ENCODE results near the gene CENPN. TPM values are rescaled to one million over a fixed set of nuclear protein-coding genes. Genes with fewer than 3 reads are reported as not detected.

The CENPN gene
- total and polyA plus RNA-seq, 2 of the 13 experiments (the other 11 are each of a cell fraction or from before 2014, with no cell fraction given), result 29.7 to 129 TPM

- no peak overlapping the region for H3K4me3 ChIP-seq (replicated peaks in 1 of 3; ENCODE audit: insufficient read depth in 1 of 3, low read depth in 2 of 3, low read length in 3 of 3)
- H3K4me2 ChIP-seq (ENCODE audit: low read depth, low read length), result no peak overlapping the region
- DNase-seq (ENCODE audit: low spot score) (no peak), FAIRE-seq (no peak), ATAC-seq (no peak)
- in situ Hi-C loops (cut with HindIII; ENCODE audit: extremely low pct_ligation_motif_present, low pct_unique_long_range_greater_than_20kb) (no loop called here), intact Hi-C loops (cut with micrococcal nuclease; ENCODE audit: unreplicated experiment) (no loop called here)
- no peak overlapping the region for H3K9ac ChIP-seq (ENCODE audit: insufficient read depth, low read depth, low read length)
- no peaks in the 10 kb centered on the region for H3K27me3 ChIP-seq (ENCODE audit: control insufficient read depth in 1 of 2, insufficient read depth in 2 of 2, low read length in 2 of 2)
- H3K79me2 ChIP-seq (ENCODE audit: insufficient read depth, low read length), result peaks cover 66% of the 10 kb centered on the region
- TF ChIP-seq ZNF709 (CRISPR knock-in tag; IDR thresholded peaks at IDR 0.05), result no peak
- no peak for TF ChIP-seq CBX5 (CRISPR knock-in tag; IDR thresholded peaks at IDR 0.05; ENCODE audit: borderline replicate concordance)
- TF ChIP-seq EEA1 (CRISPR knock-in tag; IDR thresholded peaks at IDR 0.05; ENCODE audit: borderline replicate concordance), result no peak
- no peak for TF ChIP-seq ZFP37 (CRISPR knock-in tag; IDR thresholded peaks at IDR 0.05; ENCODE audit: borderline replicate concordance)
- TF ChIP-seq SOX6 (IDR thresholded peaks at IDR 0.05), result no peak
- no peak for TF ChIP-seq SOX6 (CRISPR knock-in tag; IDR thresholded peaks at IDR 0.05)
- TF ChIP-seq HMGA1 (CRISPR knock-in tag; conservative IDR thresholded peaks at IDR 0.05), result no peak
- TF ChIP-seq POLR2A (IDR thresholded peaks at IDR 0.05; ENCODE audit: insufficient read depth in 1 of 2, low read depth in 2 of 2, low read length in 2 of 2), result no peak
- TF ChIP-seq, protein P1, sequence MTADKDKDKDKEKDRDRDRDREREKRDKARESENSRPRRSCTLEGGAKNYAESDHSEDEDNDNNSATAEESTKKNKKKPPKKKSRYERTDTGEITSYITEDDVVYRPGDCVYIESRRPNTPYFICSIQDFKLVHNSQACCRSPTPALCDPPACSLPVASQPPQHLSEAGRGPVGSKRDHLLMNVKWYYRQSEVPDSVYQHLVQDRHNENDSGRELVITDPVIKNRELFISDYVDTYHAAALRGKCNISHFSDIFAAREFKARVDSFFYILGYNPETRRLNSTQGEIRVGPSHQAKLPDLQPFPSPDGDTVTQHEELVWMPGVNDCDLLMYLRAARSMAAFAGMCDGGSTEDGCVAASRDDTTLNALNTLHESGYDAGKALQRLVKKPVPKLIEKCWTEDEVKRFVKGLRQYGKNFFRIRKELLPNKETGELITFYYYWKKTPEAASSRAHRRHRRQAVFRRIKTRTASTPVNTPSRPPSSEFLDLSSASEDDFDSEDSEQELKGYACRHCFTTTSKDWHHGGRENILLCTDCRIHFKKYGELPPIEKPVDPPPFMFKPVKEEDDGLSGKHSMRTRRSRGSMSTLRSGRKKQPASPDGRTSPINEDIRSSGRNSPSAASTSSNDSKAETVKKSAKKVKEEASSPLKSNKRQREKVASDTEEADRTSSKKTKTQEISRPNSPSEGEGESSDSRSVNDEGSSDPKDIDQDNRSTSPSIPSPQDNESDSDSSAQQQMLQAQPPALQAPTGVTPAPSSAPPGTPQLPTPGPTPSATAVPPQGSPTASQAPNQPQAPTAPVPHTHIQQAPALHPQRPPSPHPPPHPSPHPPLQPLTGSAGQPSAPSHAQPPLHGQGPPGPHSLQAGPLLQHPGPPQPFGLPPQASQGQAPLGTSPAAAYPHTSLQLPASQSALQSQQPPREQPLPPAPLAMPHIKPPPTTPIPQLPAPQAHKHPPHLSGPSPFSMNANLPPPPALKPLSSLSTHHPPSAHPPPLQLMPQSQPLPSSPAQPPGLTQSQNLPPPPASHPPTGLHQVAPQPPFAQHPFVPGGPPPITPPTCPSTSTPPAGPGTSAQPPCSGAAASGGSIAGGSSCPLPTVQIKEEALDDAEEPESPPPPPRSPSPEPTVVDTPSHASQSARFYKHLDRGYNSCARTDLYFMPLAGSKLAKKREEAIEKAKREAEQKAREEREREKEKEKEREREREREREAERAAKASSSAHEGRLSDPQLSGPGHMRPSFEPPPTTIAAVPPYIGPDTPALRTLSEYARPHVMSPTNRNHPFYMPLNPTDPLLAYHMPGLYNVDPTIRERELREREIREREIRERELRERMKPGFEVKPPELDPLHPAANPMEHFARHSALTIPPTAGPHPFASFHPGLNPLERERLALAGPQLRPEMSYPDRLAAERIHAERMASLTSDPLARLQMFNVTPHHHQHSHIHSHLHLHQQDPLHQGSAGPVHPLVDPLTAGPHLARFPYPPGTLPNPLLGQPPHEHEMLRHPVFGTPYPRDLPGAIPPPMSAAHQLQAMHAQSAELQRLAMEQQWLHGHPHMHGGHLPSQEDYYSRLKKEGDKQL (CRISPR knock-in tag; IDR thresholded peaks at IDR 0.05; ENCODE audit: low read depth), result no peak
- TF ChIP-seq, protein P2, sequence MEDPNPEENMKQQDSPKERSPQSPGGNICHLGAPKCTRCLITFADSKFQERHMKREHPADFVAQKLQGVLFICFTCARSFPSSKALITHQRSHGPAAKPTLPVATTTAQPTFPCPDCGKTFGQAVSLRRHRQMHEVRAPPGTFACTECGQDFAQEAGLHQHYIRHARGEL (CRISPR knock-in tag; IDR thresholded peaks at IDR 0.05), result no peak
- no peak for TF ChIP-seq GPN1 (CRISPR knock-in tag; IDR thresholded peaks at IDR 0.05; ENCODE audit: borderline replicate concordance)
- no TSS peak for BruUV-seq (replicated peaks)
- H3K9me3 ChIP-seq (ENCODE audit: low read length), result no peaks in the 10 kb centered on the region
- no peak overlapping the region for H2AFZ ChIP-seq (ENCODE audit: low read length)
- peaks cover 0 to under 1% of the 10 kb centered on the region in 2 experiments; a peak in 2 of 5 replicates for H3K36me3 ChIP-seq (replicated peaks in 1 of 2; ENCODE audit: control insufficient read depth in 1 of 2, insufficient read depth in 2 of 2, low read length in 2 of 2)
- no peak overlapping the region for H3K27ac ChIP-seq (ENCODE audit: extremely low read length, insufficient read depth, low read length)
- H3K4me1 ChIP-seq (ENCODE audit: insufficient read depth, low read length), result peaks cover 61% of the 10 kb centered on the region
- POLR2A ChIA-PET, result no interaction called here
- CTCF ChIA-PET (ENCODE audit: low intra/inter-chr PET ratio, low total read pairs), result no interaction called here
- H4K20me1 ChIP-seq (ENCODE audit: insufficient read depth, low read length), result no peaks in the 10 kb centered on the region
- WGBS (ENCODE audit: low lambda C conversion rate), result 91% methylated on average over 2 of the region's 2 CpGs
These were observed 21.4 kb upstream of the CENPN start for GRCh38 chr16:80985611-80986010.

Measured in HepG2 (cell line).